ENCODE measurements around the gene BIRC5.

The BIRC5 gene

DNA sequence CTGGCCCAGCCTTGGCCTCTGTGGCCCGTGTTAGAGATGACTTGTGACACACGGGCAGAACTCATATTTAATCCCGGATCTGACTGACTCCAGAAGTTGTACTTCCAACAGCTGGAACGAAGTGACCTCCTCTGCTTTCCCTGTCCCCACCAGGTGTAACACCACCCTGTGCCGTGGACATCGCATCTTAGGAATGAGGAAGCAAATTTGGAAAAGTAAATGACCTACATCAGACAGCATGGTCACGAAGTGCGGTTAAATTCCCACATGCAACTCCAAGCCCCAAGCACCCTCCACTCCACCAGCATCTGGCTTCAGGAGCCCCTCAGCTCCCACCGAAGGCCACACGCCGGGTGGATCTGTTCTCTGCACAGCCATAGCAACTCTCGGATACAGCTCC, 30.1 kb upstream of the BIRC5 start:
- no peak for DNase-seq (ENCODE audit: low read depth, low spot score)

DNA sequence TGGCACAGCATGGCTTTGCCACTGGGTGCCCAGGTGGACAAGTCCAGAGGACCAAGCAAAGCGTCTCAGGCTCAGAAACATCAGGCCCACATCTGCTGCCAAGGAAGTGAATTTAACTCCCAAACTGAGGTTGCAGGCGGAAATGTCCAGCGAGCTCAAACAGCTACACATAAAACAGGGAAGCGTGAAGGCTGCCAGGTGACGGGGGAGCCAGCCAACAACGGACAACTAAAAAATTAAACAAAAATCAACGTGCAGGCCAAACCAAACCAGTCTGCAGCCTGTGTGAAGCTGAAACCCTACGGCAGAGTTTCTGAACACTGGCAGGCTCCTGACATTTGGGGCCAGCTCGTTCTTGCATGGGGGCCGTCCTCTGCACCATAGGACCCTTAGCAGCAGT, 29.7 kb upstream of the BIRC5 start:
- DNase-seq (ENCODE audit: low read depth, low spot score): no peak

DNA sequence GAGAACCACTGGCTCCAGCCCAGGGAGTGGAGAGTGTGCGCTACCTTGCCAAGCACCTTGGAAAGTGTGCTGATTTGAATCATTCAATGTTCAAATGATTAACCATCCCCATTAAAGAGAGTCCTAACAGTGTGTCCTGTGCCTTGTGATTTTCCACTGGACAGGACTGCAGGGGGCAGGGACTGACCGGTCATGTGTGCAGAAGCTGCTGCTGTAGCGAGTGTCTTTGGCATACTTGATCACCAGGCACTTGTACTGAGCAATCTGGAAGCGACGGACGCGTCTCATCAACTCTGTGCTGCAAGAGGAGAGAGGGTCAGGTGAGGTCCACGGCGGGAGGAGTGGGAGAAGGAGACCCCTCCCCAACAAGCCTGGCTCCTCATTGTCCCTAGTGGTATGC, 29.2 kb upstream of the BIRC5 start:
- no peak for DNase-seq (ENCODE audit: low read depth, low spot score)

DNA sequence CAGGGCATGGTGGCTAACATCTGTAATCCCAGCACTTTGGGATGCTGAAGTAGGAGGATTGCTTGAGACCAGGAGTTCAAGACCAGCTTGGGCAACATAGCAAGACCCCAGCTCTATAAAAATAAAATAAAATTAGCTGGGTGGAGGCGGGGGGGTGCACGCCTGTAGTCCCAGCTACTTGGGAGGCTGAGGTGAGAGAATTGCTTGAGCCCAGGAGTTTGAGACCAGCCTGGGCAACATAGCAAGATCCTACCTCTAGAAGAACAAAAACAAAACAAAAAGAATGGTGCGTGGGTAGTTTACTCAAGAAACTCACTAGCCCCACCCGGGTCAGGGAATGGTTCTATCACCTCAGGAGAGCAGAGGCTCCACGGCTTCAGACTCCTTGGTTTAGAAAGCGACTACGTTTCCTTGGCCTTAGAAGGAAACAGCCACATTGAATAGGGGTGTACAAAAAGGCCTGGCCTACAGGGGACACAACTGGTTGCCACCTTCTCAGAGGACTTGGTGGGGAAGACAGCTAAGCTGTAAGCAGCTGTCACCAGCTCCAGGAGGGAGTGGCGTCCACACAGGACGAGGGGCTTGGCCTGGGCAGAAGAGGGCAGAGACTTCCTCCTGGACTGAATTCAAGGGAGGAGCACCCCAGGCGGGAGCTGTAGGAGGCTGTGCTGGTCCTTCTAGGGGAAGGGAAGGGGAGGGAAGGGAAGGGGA, 27.9 kb upstream of the BIRC5 start:
- DNase-seq (ENCODE audit: low read depth, low spot score): no peak

DNA sequence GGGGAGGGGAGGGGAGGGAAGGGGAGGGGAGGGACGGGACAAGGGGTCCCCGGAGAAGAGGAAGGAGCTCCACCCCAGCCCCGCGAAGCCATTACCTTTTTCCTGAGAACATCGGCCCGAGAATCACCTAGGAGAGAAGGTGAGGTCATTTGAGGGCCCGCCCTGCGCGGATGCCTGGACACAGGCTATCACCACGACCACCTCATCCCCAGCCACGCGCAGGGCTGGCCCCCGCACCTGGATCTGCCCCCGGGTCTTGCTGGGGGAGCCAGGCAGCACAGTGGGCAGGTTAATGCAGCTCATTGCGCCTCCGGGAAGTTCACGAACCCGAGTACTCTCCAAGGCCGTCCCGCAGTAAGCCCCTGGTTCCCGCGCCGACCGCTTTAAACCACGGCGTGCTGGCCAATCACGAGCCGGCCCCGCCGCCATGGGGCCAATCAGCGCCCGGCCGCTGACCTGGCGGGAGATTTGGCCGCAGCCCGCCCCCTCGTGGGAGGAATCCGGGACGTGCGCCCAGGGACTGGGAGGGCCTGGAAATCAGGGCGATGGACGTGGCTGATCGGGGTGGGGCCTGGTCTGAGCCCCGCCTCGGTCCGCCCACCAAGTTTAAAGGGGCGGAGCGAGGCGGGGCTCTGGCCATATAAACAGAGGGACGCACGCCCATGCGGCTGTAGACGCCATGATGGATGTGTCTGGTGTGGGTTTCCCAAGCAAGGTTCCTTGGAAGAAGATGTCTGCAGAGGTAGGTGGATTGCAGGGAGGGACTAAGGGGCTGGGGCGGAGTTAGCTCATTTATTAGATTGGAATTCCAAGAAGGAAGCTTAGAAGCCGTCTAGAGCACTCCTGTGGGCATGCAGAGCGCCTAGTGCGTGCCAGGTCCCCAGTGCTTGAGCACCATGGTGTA, 27.1 kb upstream of the BIRC5 start, which contains the start of the genes AFMID and TK1:
Gene AFMID (plus strand): TSS at position 671 of the 904 bp plus-strand sequence. CDS start 9 bp downstream, at position 680.
Gene TK1 (minus strand): TSS at position 361 of the 904 bp plus-strand sequence. CDS start 58 bp downstream, at position 303.
- DNase-seq (ENCODE audit: low read depth, low spot score): peak; percentile 99

DNA sequence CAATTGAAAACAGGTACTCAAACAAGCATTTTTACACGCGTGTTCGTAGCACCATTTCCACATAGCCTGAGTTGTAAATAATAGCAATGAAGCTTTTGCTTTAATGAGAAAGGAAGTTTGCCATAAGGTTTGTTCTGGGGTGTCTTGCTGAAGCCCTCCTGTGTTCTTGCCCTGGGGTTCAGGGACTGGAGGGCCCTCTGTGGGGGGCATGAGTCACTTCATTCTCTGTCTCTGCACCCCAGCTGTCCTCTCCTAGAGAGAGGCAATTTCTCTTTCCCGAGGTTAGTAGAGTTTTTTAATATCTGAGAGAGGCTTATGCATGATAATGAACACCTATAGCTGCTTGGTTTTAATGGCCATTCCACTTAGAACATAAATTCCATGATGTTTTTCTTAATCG, 17.3 kb upstream of the BIRC5 start:
- DNase-seq (ENCODE audit: low read depth, low spot score): no peak

DNA sequence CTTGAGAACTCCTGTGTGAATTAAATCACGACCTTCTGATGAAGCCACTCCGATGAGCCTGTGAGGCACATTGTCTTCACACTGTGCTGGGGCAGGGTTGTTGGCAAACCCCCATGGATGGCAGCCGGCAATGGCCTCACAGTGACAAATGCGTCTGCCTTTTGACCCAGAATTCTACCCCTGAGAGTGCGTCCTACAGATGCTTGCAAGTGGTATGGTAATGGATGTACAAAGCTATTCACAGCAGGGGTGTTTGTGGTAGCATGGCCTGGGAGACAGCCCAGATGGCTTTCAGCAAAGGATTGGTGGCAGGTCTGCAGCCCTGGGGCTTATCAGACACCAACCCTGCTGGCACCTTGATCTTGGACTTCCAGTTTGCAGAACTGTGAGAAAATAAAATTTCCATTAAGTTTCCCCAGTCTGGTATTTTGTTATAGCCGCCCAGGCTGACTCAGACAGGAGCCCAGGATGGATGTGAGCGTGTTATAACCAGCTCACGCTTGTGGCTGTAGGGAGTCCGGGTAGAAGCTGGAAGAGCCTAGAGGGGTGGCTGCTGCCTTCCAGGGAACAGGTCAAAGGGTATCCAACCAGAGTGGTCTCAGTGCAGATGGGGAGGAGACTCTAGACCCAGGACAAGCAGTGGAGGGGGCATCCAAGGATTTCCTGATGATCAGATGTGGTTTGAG, 16.8 kb upstream of the BIRC5 start:
- DNase-seq (ENCODE audit: low read depth, low spot score): peak; percentile 16

DNA sequence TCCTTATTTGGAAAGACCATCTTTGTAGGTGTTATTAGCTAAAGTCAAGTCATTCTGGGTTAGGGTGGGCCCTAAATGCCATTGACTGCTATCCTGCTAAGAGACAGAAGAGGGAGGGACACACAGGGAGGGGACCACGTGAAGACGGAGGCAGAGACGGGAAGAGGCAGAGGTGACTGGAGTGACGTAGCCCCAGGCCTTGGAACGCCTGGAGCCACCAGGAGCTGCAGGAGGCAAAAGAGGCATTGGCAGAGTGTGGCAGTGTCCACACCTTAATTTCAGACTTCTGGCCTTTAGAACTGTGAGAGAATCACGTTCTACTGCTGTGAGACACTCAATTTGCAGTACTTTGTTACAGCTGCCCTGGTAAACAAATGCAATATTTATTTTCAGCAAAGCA, 13.6 kb upstream of the BIRC5 start:
- no peak for DNase-seq (ENCODE audit: low read depth, low spot score)

DNA sequence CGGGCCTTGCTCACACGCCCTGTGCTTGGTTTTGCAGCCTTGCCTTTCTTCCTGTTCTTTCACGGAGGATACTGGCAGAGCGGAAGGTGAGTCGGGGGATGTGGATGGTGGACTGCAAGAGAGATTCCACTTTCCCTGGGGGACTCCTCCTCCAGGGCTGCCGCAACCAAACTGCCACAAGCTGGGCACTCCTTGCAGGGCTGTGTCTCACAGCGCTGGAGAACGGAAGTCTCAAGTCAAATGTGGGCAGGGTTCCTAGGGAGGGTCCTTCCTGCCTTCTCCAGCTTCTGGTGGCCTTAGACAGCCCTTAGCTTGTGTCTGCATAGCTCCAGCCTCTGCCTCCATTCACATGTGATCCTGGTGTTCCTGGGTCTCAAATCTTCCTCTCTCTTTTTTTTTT, 11.4 kb upstream of the BIRC5 start:
- no peak for DNase-seq (ENCODE audit: low read depth, low spot score)

DNA sequence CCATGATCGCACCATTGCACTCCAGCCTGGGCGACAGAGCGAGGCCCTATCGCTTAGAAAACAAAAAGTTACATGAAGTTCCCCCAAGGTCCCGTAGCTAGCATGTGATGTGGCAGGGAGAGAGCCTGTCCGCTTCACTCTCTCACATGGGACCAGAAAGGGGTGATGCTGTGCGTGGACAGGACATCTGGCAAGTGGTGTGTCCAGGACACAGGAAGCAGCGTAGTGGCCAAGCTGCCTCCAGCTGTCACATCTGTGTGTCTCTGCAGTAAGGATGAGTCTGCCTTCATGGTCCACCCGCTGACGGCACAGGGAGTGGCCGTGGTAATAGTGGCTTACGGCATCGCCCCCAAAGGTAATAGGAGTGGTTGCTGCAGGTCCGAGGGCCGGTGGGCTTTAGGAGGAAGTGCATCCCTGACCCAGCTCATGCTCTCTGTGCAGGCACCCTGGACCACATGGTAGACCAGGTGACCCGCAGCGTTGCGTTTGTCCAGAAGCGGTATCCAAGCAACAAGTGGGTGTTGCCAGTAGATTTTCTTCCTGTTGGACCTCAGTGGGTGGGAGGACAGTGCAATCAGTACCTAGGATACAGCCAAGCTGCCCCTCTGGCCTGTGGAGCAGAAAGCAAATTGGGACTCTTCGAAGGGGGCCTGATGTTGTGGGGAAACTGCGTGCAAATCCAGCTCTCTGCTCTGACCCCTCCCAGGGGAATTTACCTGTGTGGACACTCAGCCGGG, 9.5 kb upstream of the BIRC5 start:
- DNase-seq (ENCODE audit: low read depth, low spot score): no peak

DNA sequence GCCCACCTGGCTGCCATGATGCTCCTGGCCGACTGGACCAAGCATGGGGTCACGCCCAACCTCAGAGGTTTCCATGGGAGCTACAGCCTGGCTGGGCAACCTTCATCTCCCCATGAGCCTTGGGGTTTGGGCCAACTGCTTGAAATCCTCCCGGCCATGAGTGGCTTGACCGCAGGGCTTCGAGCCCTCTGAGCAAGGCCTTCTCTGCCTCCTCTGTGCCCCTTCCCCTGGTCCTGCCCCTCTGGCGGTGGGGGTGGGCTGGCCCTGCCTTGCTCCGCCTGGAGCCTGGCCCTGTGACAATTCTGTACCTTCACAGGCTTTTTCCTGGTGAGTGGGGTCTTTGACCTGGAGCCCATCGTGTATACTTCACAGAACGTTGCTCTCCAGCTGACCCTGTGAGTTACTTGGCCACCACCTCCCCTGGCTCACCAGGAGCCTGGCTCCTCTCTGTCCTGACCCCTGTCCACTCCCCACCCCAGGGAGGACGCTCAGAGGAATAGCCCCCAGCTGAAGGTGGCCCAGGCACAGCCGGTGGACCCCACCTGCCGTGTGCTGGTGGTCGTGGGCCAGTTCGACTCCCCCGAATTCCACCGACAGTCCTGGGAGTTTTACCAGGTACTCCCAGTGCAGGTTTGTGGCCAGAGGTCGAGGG, 8.8 kb upstream of the BIRC5 start:
- no peak for DNase-seq (ENCODE audit: low read depth, low spot score)

DNA sequence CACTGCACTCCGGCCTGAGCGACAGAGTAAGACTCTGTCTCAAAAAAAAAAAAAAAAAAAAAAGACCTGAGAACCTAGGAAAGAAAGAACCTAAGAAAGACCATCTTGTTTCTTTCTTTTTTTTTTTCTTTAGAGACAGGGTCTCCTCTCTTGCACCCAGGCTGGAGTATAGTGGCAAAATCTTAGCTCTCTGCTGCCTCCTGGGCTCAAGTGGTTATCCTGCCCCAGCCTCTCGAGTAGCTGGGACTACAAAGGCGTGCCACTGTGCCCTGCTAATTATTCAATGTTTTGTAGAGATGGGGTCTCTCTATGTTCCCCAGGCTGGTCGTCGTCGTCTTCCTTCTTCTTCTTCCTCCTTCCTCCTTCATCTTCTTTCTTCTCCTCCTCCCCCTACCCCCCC, 7.8 kb upstream of the BIRC5 start:
- DNase-seq (ENCODE audit: low read depth, low spot score): no peak

DNA sequence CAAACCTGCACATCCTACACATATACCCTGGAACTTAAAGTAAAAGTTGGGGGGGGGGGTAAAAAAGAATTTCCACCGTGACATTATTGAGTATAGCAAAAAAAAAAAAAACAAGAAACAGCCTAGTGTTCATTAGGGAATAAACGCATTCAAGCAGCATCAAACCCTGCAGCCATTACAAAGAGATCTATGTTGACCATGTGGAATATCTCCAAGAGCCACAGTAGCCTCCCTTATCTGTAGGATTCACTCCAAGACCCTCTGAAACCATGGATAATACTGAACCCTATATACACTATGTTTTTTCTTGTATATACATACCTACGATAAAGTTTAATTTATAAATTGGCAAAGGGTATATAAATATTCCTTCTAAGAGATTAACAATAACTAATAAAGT, 5.6 kb upstream of the BIRC5 start:
- DNase-seq (ENCODE audit: low read depth, low spot score): no peak

DNA sequence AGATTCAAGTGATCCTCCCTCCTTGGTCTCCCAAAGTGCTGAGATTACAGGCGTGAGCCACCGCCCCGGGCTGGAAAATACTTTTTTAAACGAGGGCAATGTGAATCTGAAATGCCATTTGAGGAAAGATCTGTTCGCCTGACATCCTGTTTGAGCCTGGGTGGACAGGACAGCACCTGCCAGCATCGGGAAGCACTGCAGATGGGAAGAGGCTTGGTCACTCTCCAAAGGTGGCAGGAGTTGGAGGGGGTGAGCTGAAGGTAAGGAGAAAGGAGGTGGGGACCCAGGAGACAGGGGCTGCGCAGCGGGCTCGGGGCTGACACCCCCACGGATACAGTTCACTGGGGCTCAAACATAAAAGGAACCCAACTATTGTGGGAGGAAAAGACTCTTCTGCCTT, 3.9 kb upstream of the BIRC5 start:
- no peak for DNase-seq (ENCODE audit: low read depth, low spot score)

DNA sequence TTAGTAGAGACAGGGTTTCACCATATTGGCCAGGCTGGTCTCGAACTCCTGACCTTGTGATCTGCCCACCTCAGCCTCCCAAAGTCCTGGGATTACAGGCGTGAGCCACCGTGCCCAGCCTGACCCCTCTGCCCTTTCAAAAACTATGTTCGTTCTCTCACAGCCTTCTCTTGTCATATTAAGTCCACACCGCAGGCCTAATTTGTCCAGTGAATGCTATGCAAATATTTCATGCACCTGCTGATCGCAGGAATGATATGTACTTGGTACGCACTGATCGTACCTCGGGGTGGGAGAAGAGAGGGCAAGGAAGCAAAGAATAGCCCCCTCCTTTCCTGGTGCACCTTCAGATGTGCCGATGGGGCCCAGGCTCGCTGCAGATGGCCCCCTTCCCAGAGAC, 3.0 kb upstream of the BIRC5 start:
- DNase-seq (ENCODE audit: low read depth, low spot score): no peak

DNA sequence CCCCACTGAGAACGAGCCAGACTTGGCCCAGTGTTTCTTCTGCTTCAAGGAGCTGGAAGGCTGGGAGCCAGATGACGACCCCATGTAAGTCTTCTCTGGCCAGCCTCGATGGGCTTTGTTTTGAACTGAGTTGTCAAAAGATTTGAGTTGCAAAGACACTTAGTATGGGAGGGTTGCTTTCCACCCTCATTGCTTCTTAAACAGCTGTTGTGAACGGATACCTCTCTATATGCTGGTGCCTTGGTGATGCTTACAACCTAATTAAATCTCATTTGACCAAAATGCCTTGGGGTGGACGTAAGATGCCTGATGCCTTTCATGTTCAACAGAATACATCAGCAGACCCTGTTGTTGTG, 631 bp downstream of the BIRC5 start:
- DNase-seq (ENCODE audit: low read depth, low spot score): no peak

DNA sequence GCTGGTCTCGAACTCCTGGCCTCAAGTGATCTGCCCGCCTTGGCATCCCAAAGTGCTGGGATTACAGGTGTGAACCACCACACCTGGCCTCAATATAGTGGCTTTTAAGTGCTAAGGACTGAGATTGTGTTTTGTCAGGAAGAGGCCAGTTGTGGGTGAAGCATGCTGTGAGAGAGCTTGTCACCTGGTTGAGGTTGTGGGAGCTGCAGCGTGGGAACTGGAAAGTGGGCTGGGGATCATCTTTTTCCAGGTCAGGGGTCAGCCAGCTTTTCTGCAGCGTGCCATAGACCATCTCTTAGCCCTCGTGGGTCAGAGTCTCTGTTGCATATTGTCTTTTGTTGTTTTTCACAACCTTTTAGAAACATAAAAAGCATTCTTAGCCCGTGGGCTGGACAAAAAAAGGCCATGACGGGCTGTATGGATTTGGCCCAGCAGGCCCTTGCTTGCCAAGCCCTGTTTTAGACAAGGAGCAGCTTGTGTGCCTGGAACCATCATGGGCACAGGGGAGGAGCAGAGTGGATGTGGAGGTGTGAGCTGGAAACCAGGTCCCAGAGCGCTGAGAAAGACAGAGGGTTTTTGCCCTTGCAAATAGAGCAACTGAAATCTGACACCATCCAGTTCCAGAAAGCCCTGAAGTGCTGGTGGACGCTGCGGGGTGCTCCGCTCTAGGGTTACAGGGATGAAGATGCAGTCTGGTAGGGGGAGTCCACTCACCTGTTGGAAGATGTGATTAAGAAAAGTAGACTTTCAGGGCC, 5.5 kb downstream of the BIRC5 start:
- no peak for DNase-seq (ENCODE audit: low read depth, low spot score)

DNA sequence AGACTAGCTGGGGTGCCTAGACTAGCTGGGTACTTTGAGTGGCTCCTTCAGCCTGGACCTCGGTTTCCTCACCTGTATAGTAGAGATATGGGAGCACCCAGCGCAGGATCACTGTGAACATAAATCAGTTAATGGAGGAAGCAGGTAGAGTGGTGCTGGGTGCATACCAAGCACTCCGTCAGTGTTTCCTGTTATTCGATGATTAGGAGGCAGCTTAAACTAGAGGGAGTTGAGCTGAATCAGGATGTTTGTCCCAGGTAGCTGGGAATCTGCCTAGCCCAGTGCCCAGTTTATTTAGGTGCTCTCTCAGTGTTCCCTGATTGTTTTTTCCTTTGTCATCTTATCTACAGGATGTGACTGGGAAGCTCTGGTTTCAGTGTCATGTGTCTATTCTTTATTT, 9.0 kb downstream of the BIRC5 start:
- no peak for DNase-seq (ENCODE audit: low read depth, low spot score)

DNA sequence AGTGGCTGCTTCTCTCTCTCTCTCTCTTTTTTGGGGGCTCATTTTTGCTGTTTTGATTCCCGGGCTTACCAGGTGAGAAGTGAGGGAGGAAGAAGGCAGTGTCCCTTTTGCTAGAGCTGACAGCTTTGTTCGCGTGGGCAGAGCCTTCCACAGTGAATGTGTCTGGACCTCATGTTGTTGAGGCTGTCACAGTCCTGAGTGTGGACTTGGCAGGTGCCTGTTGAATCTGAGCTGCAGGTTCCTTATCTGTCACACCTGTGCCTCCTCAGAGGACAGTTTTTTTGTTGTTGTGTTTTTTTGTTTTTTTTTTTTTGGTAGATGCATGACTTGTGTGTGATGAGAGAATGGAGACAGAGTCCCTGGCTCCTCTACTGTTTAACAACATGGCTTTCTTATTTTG, 9.7 kb downstream of the BIRC5 start:
- DNase-seq (ENCODE audit: low read depth, low spot score): no peak
